Endothelial cell of umbilical vein (primary cell): Measurements from ENCODE around the gene COPE. TPM values are rescaled to one million over a fixed set of nuclear protein-coding genes. Genes with fewer than 3 reads are reported as not detected.

Experiments
- BruUV-seq: library from RNA; stranded (reverse); fragments of 400-500 nt; replicated peaks from 2 replicates; lab custom pipeline; 2021; lab: Mats Ljungman, UMichigan
- CTCF ChIA-PET: fragments of 300-600, 350-600 bp; sonication (Branson Sonifier 250); formaldehyde crosslinking; loops from one replicate; lab custom pipeline; 2021; ENCODE audit warnings: antibody characterized with exemption, inconsistent platforms; lab: Charles Lee
- POLR2A ChIA-PET: fragments of 300-600, 350-600 bp; sonication (Branson Sonifier 250); formaldehyde crosslinking; loops from one replicate; lab custom pipeline; 2021; ENCODE audit warnings: antibody characterized with exemption, inconsistent platforms; lab: Charles Lee
- DNase-seq: peaks from one replicate; pipeline ENCODE4 v3.0.0-alpha.2; 2011; ENCODE audit warnings: low read depth, low spot score
- FAIRE-seq: peaks from 2 replicates; lab custom pipeline; 2011; peaks lifted over from hg19 to GRCh38; lab: Jason Lieb, UNC
- H2AFZ ChIP-seq: 2 replicates; pipeline ENCODE4 v1.6.0; 2012; ENCODE audit warnings: low read depth, low read length, control low read depth, inconsistent platforms
- H3K27ac ChIP-seq: 2 replicates; pipeline ENCODE4 v1.5.1; 2011; ENCODE audit warnings: low read depth, mild to moderate bottlenecking, control low read depth, low read length, moderate library complexity; ENCODE audit not compliant: insufficient read depth
- H3K27me3 ChIP-seq, 2 experiments: 2 replicates each; pipeline versions ENCODE4 v1.6.0 to v1.6.1; 2011; ENCODE audit warnings: low read length in 2 of 2, mixed read lengths in 1 of 2; ENCODE audit not compliant: control insufficient read depth in 2 of 2, insufficient read depth in 2 of 2
- H3K36me3 ChIP-seq, 2 experiments: 2 replicates in 1 of 2; 3 replicates in 1 of 2; pipeline ENCODE4 v1.5.1; 2011; ENCODE audit warnings: low read length in 2 of 2, mild to moderate bottlenecking in 1 of 2, moderate library complexity in 1 of 2; ENCODE audit not compliant: control insufficient read depth in 2 of 2, insufficient read depth in 2 of 2; ENCODE audit errors: extremely low read depth in 1 of 2
- H3K4me1 ChIP-seq: 3 replicates; pipeline ENCODE4 v1.5.1; 2011; ENCODE audit warnings: mild to moderate bottlenecking, low read length; ENCODE audit not compliant: control insufficient read depth, insufficient read depth; ENCODE audit errors: extremely low read depth
- H3K4me2 ChIP-seq: 2 replicates; pipeline ENCODE4 v1.6.1; 2011; ENCODE audit warnings: low read length, control low read depth, mixed read lengths; ENCODE audit not compliant: insufficient read depth
- H3K4me3 ChIP-seq, 3 experiments: fragments of 200-600 bp in 1 of 3; sonication (generic), shearing (Covaris generic) in 1 of 3; replicated peaks in 1 of 3; 2 replicates each; pipeline ENCODE4 v1.5.1; 2011 to 2016; ENCODE audit warnings: control low read depth in 3 of 3, low read length in 3 of 3, mild to moderate bottlenecking in 2 of 3, inconsistent platforms in 1 of 3, low read depth in 1 of 3, moderate library complexity in 1 of 3; ENCODE audit not compliant: insufficient read depth in 1 of 3
- H3K79me2 ChIP-seq: 2 replicates; pipeline ENCODE4 v1.6.0; 2012; ENCODE audit warnings: low read length, inconsistent platforms; ENCODE audit not compliant: control insufficient read depth, insufficient read depth
- H3K9ac ChIP-seq: replicated peaks from 2 replicates; pipeline ENCODE3; 2011; ENCODE audit warnings: low read length, control low read depth; ENCODE audit not compliant: insufficient read depth; ENCODE audit errors: extremely low read depth
- H3K9me1 ChIP-seq: replicated peaks from 3 replicates; pipeline ENCODE4 v1.6.0; 2011; ENCODE audit warnings: mild to moderate bottlenecking, low read length; ENCODE audit not compliant: control insufficient read depth, insufficient read depth; ENCODE audit errors: extremely low read depth
- H3K9me3 ChIP-seq: replicated peaks from 2 replicates; pipeline ENCODE4 v1.5.1; 2012; ENCODE audit warnings: low read length, inconsistent platforms; ENCODE audit not compliant: control insufficient read depth, insufficient read depth
- H4K20me1 ChIP-seq: replicated peaks from 2 replicates; pipeline ENCODE3; 2011; ENCODE audit warnings: mild to moderate bottlenecking, low read length; ENCODE audit not compliant: control insufficient read depth, insufficient read depth; ENCODE audit errors: extremely low read depth
- CTCF ChIP-seq, 2 donors: IDR thresholded peaks; 1 replicate in 1 of 2; 2 replicates in 1 of 2; pipeline ENCODE4 v1.5.1; 2011; ENCODE audit warnings: low read length in 2 of 2, mild to moderate bottlenecking in 2 of 2, moderate library complexity in 2 of 2, control low read depth in 1 of 2, inconsistent platforms in 1 of 2, low read depth in 1 of 2; ENCODE audit not compliant: insufficient read depth in 1 of 2; ENCODE audit errors: extremely low read depth in 1 of 2
- EZH2 ChIP-seq: IDR thresholded peaks from 2 replicates; pipeline ENCODE4 v1.6.1; 2012; ENCODE audit warnings: borderline replicate concordance, low read depth, mild to moderate bottlenecking, moderate library complexity, low read length, inconsistent platforms; ENCODE audit not compliant: severe bottlenecking
- FOS ChIP-seq: IDR thresholded peaks from 2 replicates; pipeline ENCODE4 v1.6.1; 2011; ENCODE audit warnings: mild to moderate bottlenecking, low read length, moderate library complexity, borderline replicate concordance; ENCODE audit not compliant: insufficient read depth
- GATA2 ChIP-seq: IDR thresholded peaks from 2 replicates; pipeline ENCODE4 v1.7.0; 2011; ENCODE audit warnings: low read depth, mild to moderate bottlenecking, moderate library complexity, mixed read lengths, low read length; ENCODE audit not compliant: insufficient read length, insufficient read depth
- JUN ChIP-seq: IDR thresholded peaks from 2 replicates; pipeline ENCODE4 v1.6.1; 2011; ENCODE audit warnings: borderline replicate concordance, low read depth; ENCODE audit not compliant: insufficient read length, insufficient read depth
- MAX ChIP-seq: IDR thresholded peaks from 2 replicates; pipeline ENCODE4 v1.6.1; 2011; ENCODE audit not compliant: insufficient read depth, insufficient read length
- MYC ChIP-seq: IDR thresholded peaks from one replicate; pipeline ENCODE4 v1.6.1; 2011; ENCODE audit warnings: mild to moderate bottlenecking, low read depth, low read length
- POLR2A ChIP-seq: IDR thresholded peaks from 2 replicates; pipeline ENCODE4 v1.6.1; 2012; ENCODE audit warnings: low read depth, mild to moderate bottlenecking, control low read depth, low read length
- POLR2AphosphoS5 ChIP-seq: IDR thresholded peaks from 2 replicates; pipeline ENCODE4 v1.6.1; 2012; ENCODE audit warnings: low read depth, mild to moderate bottlenecking, control low read depth, low read length, moderate library complexity; ENCODE audit not compliant: insufficient read depth
- dilution Hi-C: fragments of 300-500 bp; cut with MboI; formaldehyde crosslinking; loops from one replicate; pipeline ENCODE4 v1.15.0; 2019; ENCODE audit warnings: low sequenced_read_pairs; ENCODE audit not compliant: extremely low pct_ligation_motif_present
- intact Hi-C: fragments of 100-400 bp; cut with micrococcal nuclease; formaldehyde crosslinking; loops from one replicate; pipeline ENCODE4 v1.10.0; 2022
- polyA plus RNA-seq, 4 experiments: library from polyadenylated mRNA; depleted of rRNA in 3 of 4; stranded (reverse) in 3 of 4; unstranded in 1 of 4; fragments of >200 nt; gene quantifications; 2 replicates each; pipeline versions ENCODE4 v1.2.1 to v1.2.3, GENCODE V29; 2011 to 2012; ENCODE audit warnings: missing spikeins in 1 of 4
- total RNA-seq: library from RNA; stranded (reverse); gene quantifications from 2 replicates; pipeline ENCODE4 v1.2.3, GENCODE V29; 2021

Gene COPE
- total and polyA plus RNA-seq, 2 donors (not counting 3 experiments of a cell fraction or from before 2014, with no cell fraction given): 252 to 407 TPM

GRCh38 chr19:18905513-18906236 lies 13.5 kb downstream of the COPE start:
- no peak for FAIRE-seq
- CTCF ChIA-PET: no interaction called here

More at GRCh38 chr19:18905513-18906236, 13.5 kb downstream of the COPE start:
- POLR2A ChIA-PET: no interaction called here
- H2AFZ ChIP-seq: no peak overlapping the region
- H3K9ac ChIP-seq: no peak overlapping the region
- TF ChIP-seq EZH2 (no peak), POLR2AphosphoS5 (no peak), CTCF (IDR thresholded peaks at IDR 0.05; ENCODE audit: extremely low read depth in 1 of 2, insufficient read depth in 1 of 2, low read depth in 1 of 2, low read length in 2 of 2) (no peak), FOS (no peak), JUN (no peak), POLR2A (no peak), GATA2 (no peak), MAX (no peak), MYC (no peak)
- BruUV-seq: no TSS peak
- H3K27ac ChIP-seq: no peak overlapping the region
- no peak overlapping the region for H3K4me2 ChIP-seq
- H3K9me3 ChIP-seq: no peaks in the 10 kb centered on the region
- H3K79me2 ChIP-seq: no peaks in the 10 kb centered on the region
- no peak for DNase-seq
- dilution Hi-C loops (no loop called here), intact Hi-C loops (no loop called here)
- no peaks in the 10 kb centered on the region for H4K20me1 ChIP-seq
- peaks cover 5 to 44% of the 10 kb centered on the region in 2 experiments for H3K36me3 ChIP-seq
- no peaks in the 10 kb centered on the region for H3K4me1 ChIP-seq
- H3K4me3 ChIP-seq: no peak overlapping the region
- H3K9me1 ChIP-seq: no peaks in the 10 kb centered on the region
- H3K27me3 ChIP-seq: no peaks in the 10 kb centered on the region
